ENCODE data around the gene UBE2D2. TPM values are rescaled to one million over a fixed set of nuclear protein-coding genes. Genes with fewer than 3 reads are reported as not detected.
A peak's percentile ranks its signal among the peaks of the same experiment; 100 is the strongest.

The UBE2D2 gene
- total and polyA plus RNA-seq, 2 of the 13 experiments (the other 11 are each of a cell fraction or from before 2014, with no cell fraction given), result 79.1 to 109 TPM

- TF ChIP-seq, protein P1, sequence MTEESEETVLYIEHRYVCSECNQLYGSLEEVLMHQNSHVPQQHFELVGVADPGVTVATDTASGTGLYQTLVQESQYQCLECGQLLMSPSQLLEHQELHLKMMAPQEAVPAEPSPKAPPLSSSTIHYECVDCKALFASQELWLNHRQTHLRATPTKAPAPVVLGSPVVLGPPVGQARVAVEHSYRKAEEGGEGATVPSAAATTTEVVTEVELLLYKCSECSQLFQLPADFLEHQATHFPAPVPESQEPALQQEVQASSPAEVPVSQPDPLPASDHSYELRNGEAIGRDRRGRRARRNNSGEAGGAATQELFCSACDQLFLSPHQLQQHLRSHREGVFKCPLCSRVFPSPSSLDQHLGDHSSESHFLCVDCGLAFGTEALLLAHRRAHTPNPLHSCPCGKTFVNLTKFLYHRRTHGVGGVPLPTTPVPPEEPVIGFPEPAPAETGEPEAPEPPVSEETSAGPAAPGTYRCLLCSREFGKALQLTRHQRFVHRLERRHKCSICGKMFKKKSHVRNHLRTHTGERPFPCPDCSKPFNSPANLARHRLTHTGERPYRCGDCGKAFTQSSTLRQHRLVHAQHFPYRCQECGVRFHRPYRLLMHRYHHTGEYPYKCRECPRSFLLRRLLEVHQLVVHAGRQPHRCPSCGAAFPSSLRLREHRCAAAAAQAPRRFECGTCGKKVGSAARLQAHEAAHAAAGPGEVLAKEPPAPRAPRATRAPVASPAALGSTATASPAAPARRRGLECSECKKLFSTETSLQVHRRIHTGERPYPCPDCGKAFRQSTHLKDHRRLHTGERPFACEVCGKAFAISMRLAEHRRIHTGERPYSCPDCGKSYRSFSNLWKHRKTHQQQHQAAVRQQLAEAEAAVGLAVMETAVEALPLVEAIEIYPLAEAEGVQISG (CRISPR knock-in tag; IDR thresholded peaks at IDR 0.05), result peak; percentile 57
- no peak for TF ChIP-seq CCAR2 (optimal IDR thresholded peaks at IDR 0.05; ENCODE audit: low read depth, low read length)
- peak; percentile 61; the same call in 1 of the 2 replicates for TF ChIP-seq ZNF746 (CRISPR knock-in tag; IDR thresholded peaks at IDR 0.05)
- no peak for TF ChIP-seq ZNF335 (CRISPR knock-in tag; IDR thresholded peaks at IDR 0.05)
- no peak for TF ChIP-seq ZNF101 (CRISPR knock-in tag; IDR thresholded peaks at IDR 0.05; ENCODE audit: borderline replicate concordance, low read depth)
- no peak for TF ChIP-seq ZNF678 (CRISPR knock-in tag; IDR thresholded peaks at IDR 0.05)
- no peak for TF ChIP-seq SP1 (IDR thresholded peaks at IDR 0.05)
- no peak for TF ChIP-seq SP1 (CRISPR knock-in tag; IDR thresholded peaks at IDR 0.05)
- TF ChIP-seq YY1 (IDR thresholded peaks at IDR 0.05; ENCODE audit: insufficient read depth, insufficient replicate concordance, low read depth, low read length), result peak; percentile 46
- no peak; the same call in 1 of the 2 replicates for TF ChIP-seq ZNF788 (CRISPR knock-in tag; IDR thresholded peaks at IDR 0.05; ENCODE audit: borderline replicate concordance)
- TF ChIP-seq ZNF740 (CRISPR knock-in tag; IDR thresholded peaks at IDR 0.05), result peak; percentile 91; the same call in 1 of the 2 replicates
- no peak for TF ChIP-seq GABPA (IDR thresholded peaks at IDR 0.05; ENCODE audit: low read depth, low read length)
- no peak for TF ChIP-seq GABPA (CRISPR knock-in tag; IDR thresholded peaks at IDR 0.05; ENCODE audit: low read depth)
- TF ChIP-seq PCBP1 (IDR thresholded peaks at IDR 0.05; ENCODE audit: borderline replicate concordance, low read depth, low read length), result peak; percentile 6; the same call in 1 of the 2 replicates
- peak; percentile 98 for TF ChIP-seq PRDM15 (CRISPR knock-in tag; IDR thresholded peaks at IDR 0.05)
- peak; percentile 93 for TF ChIP-seq ZSCAN25 (CRISPR knock-in tag; IDR thresholded peaks at IDR 0.05)
- no peak for TF ChIP-seq MTF1 (CRISPR knock-in tag; IDR thresholded peaks at IDR 0.05)
- peak; percentile 57; the same call in 1 of the 2 replicates for TF ChIP-seq NR2C2 (CRISPR knock-in tag; IDR thresholded peaks at IDR 0.05; ENCODE audit: borderline replicate concordance)
- no peak for TF ChIP-seq MED13 (CRISPR knock-in tag; IDR thresholded peaks at IDR 0.05)
- TF ChIP-seq RFX1 (IDR thresholded peaks at IDR 0.05), result no peak
- TF ChIP-seq CEBPB (IDR thresholded peaks at IDR 0.05; ENCODE audit: borderline replicate concordance, low read depth, low read length), result no peak
- TF ChIP-seq YEATS2 (CRISPR knock-in tag; IDR thresholded peaks at IDR 0.05; ENCODE audit: borderline replicate concordance), result no peak
- peak; percentile 98 for TF ChIP-seq HNRNPK (IDR thresholded peaks at IDR 0.05; ENCODE audit: low read depth, low read length, poor library complexity, severe bottlenecking)
- no peak for TF ChIP-seq ZNF20 (CRISPR knock-in tag; IDR thresholded peaks at IDR 0.05)
- peak; percentile 67; the same call in 1 of the 2 replicates for TF ChIP-seq KAT7 (CRISPR knock-in tag; IDR thresholded peaks at IDR 0.05; ENCODE audit: borderline replicate concordance)
Observed at GRCh38 chr5:139648205-139649081, 87.3 kb downstream of the UBE2D2 start, which contains the start of gene CXXC5 (continued).
